Activated CD4-positive, alpha-beta T cell treated with anti-CD3 and anti-CD28 coated beads for 36 hours (primary cell): ENCODE data around the gene MX2. TPM values are rescaled to one million over a fixed set of nuclear protein-coding genes. Genes with fewer than 3 reads are reported as not detected.

Experiments used
- ATAC-seq: fragments of 200-7000 bp; cut with Tn5 transposase; one replicate; pipeline ENCODE4 v1.10.0; 2021; ENCODE audit warnings: mild to moderate bottlenecking, moderate library complexity
- CTCF ChIA-PET: fragments of 350-600 bp; sonication (Branson Sonifier 250); formaldehyde crosslinking; loops from one replicate; lab custom pipeline; 2021; ENCODE audit warnings: antibody characterized with exemption; lab: Charles Lee
- POLR2A ChIA-PET: fragments of 350-600 bp; sonication (Branson Sonifier 250); formaldehyde crosslinking; loops from one replicate; lab custom pipeline; 2021; ENCODE audit warnings: antibody characterized with exemption, inconsistent platforms; lab: Charles Lee
- DNase-seq: peaks from one replicate; pipeline ENCODE4 v3.0.0-alpha.2; 2020
- H3K27ac Mint-ChIP-seq: one replicate; pipeline ENCODE4 v1.8.0; 2021; ENCODE audit warnings: mixed read lengths
- H3K27me3 Mint-ChIP-seq: one replicate; pipeline ENCODE4 v1.8.0; 2021; ENCODE audit warnings: mixed read lengths
- H3K36me3 Mint-ChIP-seq: one replicate; pipeline ENCODE4 v1.8.0; 2021; ENCODE audit warnings: low read depth, mixed read lengths
- H3K4me1 Mint-ChIP-seq: one replicate; pipeline ENCODE4 v1.8.0; 2021; ENCODE audit warnings: mixed read lengths
- H3K4me3 Mint-ChIP-seq: one replicate; pipeline ENCODE4 v1.8.0; 2021; ENCODE audit warnings: mild to moderate bottlenecking, moderate library complexity, mixed read lengths
- H3K9me3 Mint-ChIP-seq: one replicate; pipeline ENCODE4 v1.8.0; 2021; ENCODE audit warnings: low read depth, mixed read lengths
- intact Hi-C, 2 experiments: fragments of 100-400 bp; cut with DNase I in 1 of 2; cut with micrococcal nuclease in 1 of 2; formaldehyde crosslinking; loops; one replicate each; pipeline versions ENCODE4 v1.14.2 to v1.15.1; 2022 to 2024; cut with DNase I, micrococcal nuclease
- total RNA-seq, 2 experiments: library from RNA; stranded (reverse); gene quantifications; one replicate each; pipeline ENCODE4 v1.2.3, GENCODE V29; 2021

The MX2 gene
- total RNA-seq, 2 experiments from 2014 or later, result 30.7 to 40.4 TPM

DNA sequence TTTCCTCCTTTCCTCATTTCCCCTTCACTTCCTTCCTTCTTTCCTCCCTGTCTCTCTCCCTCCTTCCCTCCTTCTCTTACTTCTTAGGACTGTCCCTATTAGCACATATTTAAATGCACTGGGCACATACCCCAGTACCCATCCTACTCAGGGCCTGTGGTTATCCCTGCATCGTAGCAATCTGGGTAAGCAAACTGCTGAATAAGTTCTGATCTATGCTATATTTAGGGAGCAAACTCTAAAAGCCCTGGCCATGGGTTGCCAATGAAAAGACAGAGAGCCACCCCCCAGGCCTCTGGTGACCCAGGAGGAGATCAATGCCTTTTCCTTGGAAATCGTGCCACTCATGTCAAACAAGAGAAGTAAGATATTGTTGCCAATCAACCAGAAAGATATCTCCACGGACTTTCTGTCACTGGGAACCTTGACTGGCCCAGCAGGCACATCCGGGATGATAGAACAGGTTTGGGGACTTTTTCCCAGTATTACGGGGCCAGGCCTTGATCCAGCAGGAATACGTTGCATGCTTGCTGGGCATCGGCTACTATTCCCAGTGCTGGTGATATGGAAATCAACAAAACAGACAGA is 39.8 kb upstream of the MX2 start:
- POLR2A ChIA-PET, result no interaction called here

DNA sequence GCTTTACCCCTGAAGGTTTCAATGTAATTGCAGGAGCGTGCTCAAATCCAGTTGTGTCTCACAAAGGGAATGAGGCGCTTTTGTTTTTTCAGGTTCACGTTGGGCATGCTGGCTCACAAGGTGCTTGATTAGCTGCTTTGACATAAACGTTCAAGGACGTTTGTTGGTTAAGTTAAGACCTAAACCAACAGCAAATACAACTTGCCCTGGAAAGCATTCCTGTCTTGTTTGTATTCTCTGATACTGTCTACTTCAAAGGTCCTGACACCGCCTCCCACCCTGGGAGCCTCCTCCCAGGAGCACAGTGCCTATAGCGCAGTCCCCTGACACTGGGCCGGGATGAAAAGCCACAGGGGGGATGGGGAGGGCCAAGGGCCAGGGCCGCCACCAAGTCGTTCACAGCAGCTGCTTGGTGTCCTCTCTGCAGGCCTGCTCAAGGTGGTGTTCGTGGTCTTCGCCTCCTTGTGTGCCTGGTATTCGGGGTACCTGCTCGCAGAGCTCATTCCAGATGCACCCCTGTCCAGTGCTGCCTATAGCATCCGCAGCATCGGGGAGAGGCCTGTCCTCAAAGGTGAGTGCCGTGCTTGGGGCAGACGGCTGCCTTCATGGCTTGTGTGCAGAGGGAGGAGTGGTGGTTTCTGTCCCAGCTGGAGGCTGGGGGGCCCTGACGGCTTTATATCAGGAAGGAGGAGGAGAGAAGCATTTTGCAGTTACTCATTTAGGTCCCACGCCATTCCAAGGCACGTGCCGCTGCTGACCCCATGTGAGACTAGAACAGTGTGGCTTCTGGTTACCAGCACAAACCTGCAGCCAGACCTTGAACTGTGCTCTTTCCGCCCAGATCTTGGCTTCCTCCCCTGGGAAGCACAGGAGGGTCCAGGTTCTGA is 39.1 kb upstream of the MX2 start:
- ChIA-PET POLR2A (no interaction called here), CTCF (no interaction called here)
- Mint-ChIP-seq H3K4me1 (peaks cover 12% of the 10 kb centered on the region), H3K27ac (no peak overlapping the region), H3K4me3 (no peak overlapping the region), H3K36me3 (no peaks in the 10 kb centered on the region), H3K9me3 (no peaks in the 10 kb centered on the region), H3K27me3 (peaks cover 9% of the 10 kb centered on the region)
- DNase-seq (no peak), ATAC-seq (no peak)
- intact Hi-C loops, result no loop called here

More for the DNA sequence above, 39.8 kb upstream of the MX2 start:
- ATAC-seq (no peak), DNase-seq (no peak)
- intact Hi-C loops, result no loop called here
- Mint-ChIP-seq H3K4me3 (no peak overlapping the region), H3K4me1 (peaks cover 15% of the 10 kb centered on the region), H3K27ac (no peak overlapping the region), H3K36me3 (no peaks in the 10 kb centered on the region), H3K27me3 (peaks cover 13% of the 10 kb centered on the region), H3K9me3 (no peaks in the 10 kb centered on the region)
- CTCF ChIA-PET, result interaction anchor here (0.7 kb wide), 1 partner anchor 177 kb away, joined by 4 read pairs; no protein-coding TSS in a partner anchor

DNA sequence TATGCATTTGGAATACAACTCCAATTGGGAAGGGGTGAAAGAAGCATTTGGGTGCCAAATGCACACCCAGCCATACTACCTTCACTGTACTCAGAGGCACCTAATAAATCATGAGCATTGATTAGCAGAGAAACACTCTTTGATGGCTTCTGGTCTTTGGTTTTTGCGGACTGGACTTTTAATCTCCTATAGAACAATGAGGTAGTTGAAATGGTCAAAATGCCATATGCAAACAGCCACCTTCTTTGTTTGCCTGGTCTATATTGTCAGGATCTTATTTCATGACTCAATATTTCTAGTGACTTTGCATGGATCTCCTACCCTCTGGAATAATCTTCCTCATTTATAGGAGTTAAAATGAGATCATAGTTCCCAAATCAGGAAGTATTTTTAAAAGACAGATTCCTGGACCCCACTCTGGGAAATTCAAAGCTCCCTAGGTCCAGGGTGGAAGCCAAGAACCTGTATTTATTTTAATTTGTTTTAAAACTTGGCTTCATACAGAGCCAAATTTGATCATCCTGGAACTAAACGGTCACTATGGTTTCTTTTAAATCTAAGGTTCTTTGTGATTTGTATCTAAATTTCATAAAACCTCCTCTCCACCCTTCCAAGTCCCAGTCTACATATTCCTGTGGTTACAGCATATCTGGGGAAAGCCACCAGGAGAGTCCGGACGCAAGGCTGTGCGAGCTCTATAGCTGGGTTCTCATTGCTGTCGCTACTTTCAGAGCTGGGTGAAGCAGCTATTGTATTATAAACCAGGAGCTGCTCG is 36.5 kb upstream of the MX2 start:
- ATAC-seq (no peak), DNase-seq (no peak)
- POLR2A ChIA-PET, result no interaction called here
- intact Hi-C loops, result no loop called here
- H3K9me3 Mint-ChIP-seq, result no peaks in the 10 kb centered on the region
- H3K4me3 Mint-ChIP-seq, result no peak overlapping the region
- CTCF ChIA-PET, result interaction anchor here (0.7 to 1.0 kb wide), 2 partner anchors 103 to 135 kb away, joined by 3 read pairs; no protein-coding TSS in a partner anchor
- no peak overlapping the region for H3K27ac Mint-ChIP-seq
- H3K4me1 Mint-ChIP-seq, result peaks cover 12% of the 10 kb centered on the region
- no peaks in the 10 kb centered on the region for H3K36me3 Mint-ChIP-seq
- peaks cover 4% of the 10 kb centered on the region for H3K27me3 Mint-ChIP-seq

DNA sequence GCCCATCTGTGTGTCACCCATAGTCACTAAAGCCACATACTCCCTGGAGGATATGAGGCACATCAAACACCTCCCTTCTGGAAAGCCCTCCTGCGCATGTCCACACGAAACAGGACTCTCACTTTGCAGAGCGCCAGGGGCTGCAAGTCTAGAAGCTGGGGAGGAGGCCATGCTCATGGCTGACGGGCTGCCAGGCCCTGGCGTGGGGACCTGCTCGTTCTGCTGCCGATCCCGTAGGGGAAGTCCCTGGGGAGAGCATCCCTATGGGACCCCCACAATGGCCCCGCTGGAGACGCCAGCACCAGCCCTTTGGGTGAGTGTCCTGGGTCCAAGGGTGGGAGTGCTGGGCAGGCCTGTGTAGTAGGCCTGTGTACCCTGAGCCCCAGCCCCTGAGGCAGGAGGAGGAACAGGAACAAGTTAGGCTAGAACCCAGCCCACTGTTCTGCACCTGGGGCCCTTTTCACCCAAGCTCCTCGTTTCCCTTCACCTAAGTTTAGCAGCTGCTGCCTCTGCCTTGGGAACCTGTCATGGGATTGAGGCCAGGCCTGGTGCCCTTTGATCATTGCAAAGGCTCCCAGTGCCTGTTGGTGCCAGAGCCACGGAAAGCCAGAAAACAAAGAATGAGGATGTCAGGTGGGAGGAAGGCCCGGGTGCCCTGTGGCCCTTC is 35.3 kb upstream of the MX2 start:
- Mint-ChIP-seq H3K4me3 (no peak overlapping the region), H3K36me3 (no peaks in the 10 kb centered on the region), H3K27ac (no peak overlapping the region), H3K27me3 (peaks cover 2% of the 10 kb centered on the region), H3K4me1 (peaks cover 3% of the 10 kb centered on the region), H3K9me3 (no peaks in the 10 kb centered on the region)
- DNase-seq, result no peak
- intact Hi-C loops, result no loop called here
- peak; percentile 16 for ATAC-seq
- ChIA-PET POLR2A (no interaction called here), CTCF (interaction anchor here (1.0 kb wide), 1 partner anchor 134 kb away, joined by 3 read pairs; no protein-coding TSS in a partner anchor)

DNA sequence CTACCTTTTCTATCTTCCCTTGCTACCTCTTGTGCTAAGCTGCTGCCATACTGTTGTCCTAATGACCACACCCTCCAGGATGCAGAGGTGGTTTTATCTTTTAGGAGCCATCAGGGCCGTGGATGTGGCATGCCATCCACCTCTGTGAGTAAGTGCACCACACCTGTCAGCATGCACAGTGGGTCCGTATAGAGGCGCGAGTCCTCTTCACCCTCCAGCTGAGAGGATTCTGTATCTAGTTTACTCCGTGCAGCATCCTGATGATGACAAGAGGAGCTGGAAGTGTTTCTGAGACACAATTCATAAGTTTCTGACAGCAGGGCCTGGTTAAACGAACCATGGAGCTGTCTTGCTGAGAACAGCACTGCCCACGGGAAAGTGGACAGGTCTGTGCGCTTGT is 34.1 kb upstream of the MX2 start:
- ATAC-seq (no peak), DNase-seq (no peak)
- POLR2A ChIA-PET, result no interaction called here
- Mint-ChIP-seq H3K4me3 (no peak overlapping the region), H3K27me3 (no peaks in the 10 kb centered on the region), H3K27ac (no peak overlapping the region), H3K9me3 (no peaks in the 10 kb centered on the region), H3K36me3 (no peaks in the 10 kb centered on the region), H3K4me1 (no peaks in the 10 kb centered on the region)
- CTCF ChIA-PET, result no interaction called here
- intact Hi-C loops, result no loop called here

DNA sequence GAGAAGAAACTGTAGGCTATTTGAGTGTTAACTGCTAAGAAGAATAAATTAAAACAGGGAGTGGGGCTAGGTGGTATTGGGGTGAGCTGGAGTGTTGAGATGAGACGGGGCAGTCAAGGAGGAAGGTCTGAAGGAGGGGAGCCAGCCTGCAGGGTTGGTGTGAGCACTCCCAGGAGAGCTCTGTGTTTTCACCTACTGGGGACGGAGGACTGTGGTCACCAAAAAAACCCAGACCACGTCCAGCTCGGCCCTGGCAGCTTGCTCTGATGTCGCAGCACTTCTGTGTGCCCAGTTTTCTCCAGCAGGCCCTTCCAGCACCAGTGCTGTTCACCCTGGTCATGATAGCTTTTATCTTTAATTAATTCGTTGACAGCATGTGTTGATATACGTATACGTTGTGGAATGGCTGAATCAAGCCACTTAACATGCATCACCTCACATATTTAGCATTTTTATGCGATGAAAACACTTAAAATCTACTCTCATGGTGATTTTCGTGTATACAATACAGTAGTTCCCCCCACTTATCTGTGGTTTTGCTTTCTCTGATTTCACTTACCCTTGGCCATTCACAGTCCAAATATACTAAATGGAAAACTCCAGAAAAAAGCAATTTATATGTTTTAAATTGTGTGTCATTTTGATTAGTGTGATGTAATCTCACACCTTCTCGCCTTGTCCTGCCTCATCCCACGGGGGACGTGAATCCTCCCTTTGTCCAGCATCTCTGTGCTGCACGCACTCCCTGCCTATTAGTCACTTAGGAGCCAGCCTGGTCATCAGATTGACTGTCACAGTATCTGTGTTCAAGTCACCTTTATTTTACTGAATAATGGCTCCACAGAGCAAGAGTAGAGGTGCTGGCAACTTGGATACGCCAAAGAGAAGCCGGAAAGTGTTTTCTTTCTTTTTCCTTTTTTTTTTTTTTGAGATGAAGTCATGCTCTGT is 32.9 kb upstream of the MX2 start:
- ATAC-seq (no peak), DNase-seq (no peak)
- Mint-ChIP-seq H3K27me3 (no peaks in the 10 kb centered on the region), H3K36me3 (no peaks in the 10 kb centered on the region), H3K9me3 (peaks cover 5% of the 10 kb centered on the region), H3K27ac (no peak overlapping the region), H3K4me3 (no peak overlapping the region), H3K4me1 (no peaks in the 10 kb centered on the region)
- CTCF ChIA-PET, result interaction anchor here (0.6 to 1.2 kb wide), 2 partner anchors 45 to 88 kb away, joined by 3 to 5 read pairs; no protein-coding TSS in a partner anchor
- intact Hi-C loops, result no loop called here
- POLR2A ChIA-PET, result no interaction called here

DNA sequence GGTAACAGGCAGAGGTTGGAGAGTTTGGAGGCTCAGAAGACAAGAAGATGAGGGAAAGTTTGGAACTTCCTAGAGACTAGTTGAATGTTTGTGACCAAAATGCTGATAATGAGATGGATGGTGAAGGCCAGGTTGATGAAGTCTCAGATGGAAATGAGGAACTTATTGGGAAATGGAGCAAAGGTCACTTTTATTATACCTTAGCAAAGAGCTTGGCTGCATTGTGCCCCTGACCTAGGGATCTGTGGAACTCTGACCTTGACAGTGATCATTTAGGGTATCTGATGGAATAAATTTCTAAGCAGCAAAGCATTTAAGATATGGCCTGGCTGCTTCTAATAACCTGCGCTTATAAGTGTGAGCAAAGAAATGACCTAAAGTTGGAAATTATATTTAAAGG is 28.1 kb upstream of the MX2 start:
- no peaks in the 10 kb centered on the region for H3K27me3 Mint-ChIP-seq
- intact Hi-C loops, result no loop called here
- H3K27ac Mint-ChIP-seq, result no peak overlapping the region
- ChIA-PET POLR2A (no interaction called here), CTCF (interaction anchor here (1.2 kb wide), 1 partner anchor 51 kb away, joined by 5 read pairs; no protein-coding TSS in a partner anchor)
- ATAC-seq (no peak), DNase-seq (no peak)
- no peaks in the 10 kb centered on the region for H3K36me3 Mint-ChIP-seq
- H3K4me1 Mint-ChIP-seq, result no peaks in the 10 kb centered on the region
- peaks cover 5% of the 10 kb centered on the region for H3K9me3 Mint-ChIP-seq
- no peak overlapping the region for H3K4me3 Mint-ChIP-seq

DNA sequence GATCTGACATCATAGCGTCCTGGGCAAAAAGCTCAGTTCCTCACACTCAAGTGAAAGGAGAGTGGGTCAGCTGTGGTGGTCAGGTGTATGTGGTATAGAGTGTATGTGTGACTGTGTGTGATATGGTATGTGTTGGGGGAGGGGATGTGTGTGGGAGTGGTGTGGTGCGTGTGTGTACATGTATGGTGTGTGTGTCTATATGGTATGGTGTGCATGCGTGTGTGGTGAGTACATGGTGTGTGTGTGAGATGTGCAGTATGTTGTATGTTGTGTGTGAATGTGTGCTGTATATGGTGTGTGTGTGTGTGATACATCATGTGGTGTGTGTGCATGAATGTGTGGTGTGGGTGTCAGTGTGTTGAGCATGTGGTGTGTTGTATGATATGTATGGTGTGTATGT is 24.3 kb upstream of the MX2 start:
- peaks cover 9% of the 10 kb centered on the region for H3K9me3 Mint-ChIP-seq
- H3K36me3 Mint-ChIP-seq, result no peaks in the 10 kb centered on the region
- ChIA-PET POLR2A (no interaction called here), CTCF (no interaction called here)
- H3K4me3 Mint-ChIP-seq, result no peak overlapping the region
- no peak for DNase-seq
- H3K27me3 Mint-ChIP-seq, result no peaks in the 10 kb centered on the region
- no peak for ATAC-seq
- H3K4me1 Mint-ChIP-seq, result no peaks in the 10 kb centered on the region
- no peak overlapping the region for H3K27ac Mint-ChIP-seq
- intact Hi-C loops, result no loop called here

DNA sequence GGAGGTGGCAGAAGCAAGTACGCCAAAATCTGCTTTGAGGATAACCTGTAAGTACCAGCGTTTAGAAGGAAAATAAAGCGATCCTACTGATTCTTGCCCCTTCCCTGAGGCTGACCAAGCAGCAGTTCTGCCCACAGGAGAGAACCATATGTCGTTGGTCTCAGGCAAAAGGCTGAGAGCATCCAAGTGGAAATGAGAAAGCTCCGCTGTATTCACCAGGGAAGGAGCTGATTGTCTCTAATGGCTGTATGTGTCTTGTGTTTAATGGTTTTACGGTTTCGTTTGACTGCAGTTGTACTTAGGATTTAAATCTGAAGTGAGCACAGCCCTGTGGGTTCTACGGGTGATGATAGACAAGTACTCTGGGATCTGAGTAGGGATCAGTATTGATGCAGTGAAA is 23.4 kb upstream of the MX2 start:
- ChIA-PET CTCF (no interaction called here), POLR2A (no interaction called here)
- ATAC-seq (no peak), DNase-seq (no peak)
- Mint-ChIP-seq H3K27me3 (no peaks in the 10 kb centered on the region), H3K4me1 (no peaks in the 10 kb centered on the region), H3K27ac (no peak overlapping the region), H3K4me3 (no peak overlapping the region), H3K36me3 (no peaks in the 10 kb centered on the region), H3K9me3 (peaks cover 7% of the 10 kb centered on the region)
- intact Hi-C loops, result no loop called here

DNA sequence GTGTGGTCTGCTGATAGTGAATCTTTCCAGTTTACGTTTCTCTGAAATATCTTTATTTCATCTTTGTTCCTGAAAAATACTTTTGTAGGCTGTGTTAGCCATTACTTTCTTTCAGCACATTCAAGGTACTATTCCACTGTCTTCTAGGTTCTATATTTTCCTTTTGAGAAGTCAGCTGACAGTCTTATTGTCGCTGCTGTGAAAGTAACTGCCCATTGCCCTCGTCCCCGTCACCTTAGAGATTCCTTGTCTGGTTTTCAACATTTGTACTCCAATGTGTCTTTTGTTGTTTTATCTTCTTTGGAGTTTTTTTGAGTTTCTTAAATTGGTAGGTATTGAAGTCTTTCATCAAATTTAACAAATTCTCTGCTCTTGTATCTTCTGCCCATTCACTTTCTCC is 19.8 kb upstream of the MX2 start:
- no peak overlapping the region for H3K4me3 Mint-ChIP-seq
- peaks cover 4% of the 10 kb centered on the region for H3K9me3 Mint-ChIP-seq
- intact Hi-C loops, result no loop called here
- H3K36me3 Mint-ChIP-seq, result no peaks in the 10 kb centered on the region
- peaks cover 2% of the 10 kb centered on the region for H3K27me3 Mint-ChIP-seq
- ATAC-seq (no peak), DNase-seq (no peak)
- H3K27ac Mint-ChIP-seq, result no peak overlapping the region
- POLR2A ChIA-PET, result no interaction called here
- CTCF ChIA-PET, result no interaction called here
- no peaks in the 10 kb centered on the region for H3K4me1 Mint-ChIP-seq
